ENCODE measurements around the gene ACTL6B.

- TF ChIP-seq SP1 (IDR thresholded peaks at IDR 0.05), result no peak
- no peak for TF ChIP-seq TAF1 (conservative IDR thresholded peaks at IDR 0.05)
- TF ChIP-seq, protein P1, sequence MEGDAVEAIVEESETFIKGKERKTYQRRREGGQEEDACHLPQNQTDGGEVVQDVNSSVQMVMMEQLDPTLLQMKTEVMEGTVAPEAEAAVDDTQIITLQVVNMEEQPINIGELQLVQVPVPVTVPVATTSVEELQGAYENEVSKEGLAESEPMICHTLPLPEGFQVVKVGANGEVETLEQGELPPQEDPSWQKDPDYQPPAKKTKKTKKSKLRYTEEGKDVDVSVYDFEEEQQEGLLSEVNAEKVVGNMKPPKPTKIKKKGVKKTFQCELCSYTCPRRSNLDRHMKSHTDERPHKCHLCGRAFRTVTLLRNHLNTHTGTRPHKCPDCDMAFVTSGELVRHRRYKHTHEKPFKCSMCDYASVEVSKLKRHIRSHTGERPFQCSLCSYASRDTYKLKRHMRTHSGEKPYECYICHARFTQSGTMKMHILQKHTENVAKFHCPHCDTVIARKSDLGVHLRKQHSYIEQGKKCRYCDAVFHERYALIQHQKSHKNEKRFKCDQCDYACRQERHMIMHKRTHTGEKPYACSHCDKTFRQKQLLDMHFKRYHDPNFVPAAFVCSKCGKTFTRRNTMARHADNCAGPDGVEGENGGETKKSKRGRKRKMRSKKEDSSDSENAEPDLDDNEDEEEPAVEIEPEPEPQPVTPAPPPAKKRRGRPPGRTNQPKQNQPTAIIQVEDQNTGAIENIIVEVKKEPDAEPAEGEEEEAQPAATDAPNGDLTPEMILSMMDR (IDR thresholded peaks at IDR 0.05; ENCODE audit: low read depth, low read length, missing input control), result no peak
- TF ChIP-seq, protein P2, sequence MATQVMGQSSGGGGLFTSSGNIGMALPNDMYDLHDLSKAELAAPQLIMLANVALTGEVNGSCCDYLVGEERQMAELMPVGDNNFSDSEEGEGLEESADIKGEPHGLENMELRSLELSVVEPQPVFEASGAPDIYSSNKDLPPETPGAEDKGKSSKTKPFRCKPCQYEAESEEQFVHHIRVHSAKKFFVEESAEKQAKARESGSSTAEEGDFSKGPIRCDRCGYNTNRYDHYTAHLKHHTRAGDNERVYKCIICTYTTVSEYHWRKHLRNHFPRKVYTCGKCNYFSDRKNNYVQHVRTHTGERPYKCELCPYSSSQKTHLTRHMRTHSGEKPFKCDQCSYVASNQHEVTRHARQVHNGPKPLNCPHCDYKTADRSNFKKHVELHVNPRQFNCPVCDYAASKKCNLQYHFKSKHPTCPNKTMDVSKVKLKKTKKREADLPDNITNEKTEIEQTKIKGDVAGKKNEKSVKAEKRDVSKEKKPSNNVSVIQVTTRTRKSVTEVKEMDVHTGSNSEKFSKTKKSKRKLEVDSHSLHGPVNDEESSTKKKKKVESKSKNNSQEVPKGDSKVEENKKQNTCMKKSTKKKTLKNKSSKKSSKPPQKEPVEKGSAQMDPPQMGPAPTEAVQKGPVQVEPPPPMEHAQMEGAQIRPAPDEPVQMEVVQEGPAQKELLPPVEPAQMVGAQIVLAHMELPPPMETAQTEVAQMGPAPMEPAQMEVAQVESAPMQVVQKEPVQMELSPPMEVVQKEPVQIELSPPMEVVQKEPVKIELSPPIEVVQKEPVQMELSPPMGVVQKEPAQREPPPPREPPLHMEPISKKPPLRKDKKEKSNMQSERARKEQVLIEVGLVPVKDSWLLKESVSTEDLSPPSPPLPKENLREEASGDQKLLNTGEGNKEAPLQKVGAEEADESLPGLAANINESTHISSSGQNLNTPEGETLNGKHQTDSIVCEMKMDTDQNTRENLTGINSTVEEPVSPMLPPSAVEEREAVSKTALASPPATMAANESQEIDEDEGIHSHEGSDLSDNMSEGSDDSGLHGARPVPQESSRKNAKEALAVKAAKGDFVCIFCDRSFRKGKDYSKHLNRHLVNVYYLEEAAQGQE (IDR thresholded peaks at IDR 0.05), result peak; percentile 77
- peak in 1 of 2 donors; percentile 25 for TF ChIP-seq EGR1 (IDR thresholded peaks at IDR 0.05; ENCODE audit: low read depth in 2 of 2)
- TF ChIP-seq ATF3 (IDR thresholded peaks at IDR 0.05), result no peak
- TF ChIP-seq YY1 (IDR thresholded peaks at IDR 0.05), result no peak
- no peak for TF ChIP-seq JUND (IDR thresholded peaks at IDR 0.05)
- TF ChIP-seq, protein P3, sequence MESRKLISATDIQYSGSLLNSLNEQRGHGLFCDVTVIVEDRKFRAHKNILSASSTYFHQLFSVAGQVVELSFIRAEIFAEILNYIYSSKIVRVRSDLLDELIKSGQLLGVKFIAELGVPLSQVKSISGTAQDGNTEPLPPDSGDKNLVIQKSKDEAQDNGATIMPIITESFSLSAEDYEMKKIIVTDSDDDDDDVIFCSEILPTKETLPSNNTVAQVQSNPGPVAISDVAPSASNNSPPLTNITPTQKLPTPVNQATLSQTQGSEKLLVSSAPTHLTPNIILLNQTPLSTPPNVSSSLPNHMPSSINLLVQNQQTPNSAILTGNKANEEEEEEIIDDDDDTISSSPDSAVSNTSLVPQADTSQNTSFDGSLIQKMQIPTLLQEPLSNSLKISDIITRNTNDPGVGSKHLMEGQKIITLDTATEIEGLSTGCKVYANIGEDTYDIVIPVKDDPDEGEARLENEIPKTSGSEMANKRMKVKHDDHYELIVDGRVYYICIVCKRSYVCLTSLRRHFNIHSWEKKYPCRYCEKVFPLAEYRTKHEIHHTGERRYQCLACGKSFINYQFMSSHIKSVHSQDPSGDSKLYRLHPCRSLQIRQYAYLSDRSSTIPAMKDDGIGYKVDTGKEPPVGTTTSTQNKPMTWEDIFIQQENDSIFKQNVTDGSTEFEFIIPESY (IDR thresholded peaks at IDR 0.05), result no peak
- no peak for TF ChIP-seq GABPA (IDR thresholded peaks at IDR 0.05 in 1 of 2, conservative IDR thresholded peaks at IDR 0.05 in 1 of 2)
- no peak for TF ChIP-seq RAD21 (IDR thresholded peaks at IDR 0.05)
- no peak for TF ChIP-seq NR2F2 (IDR thresholded peaks at IDR 0.05)
- TF ChIP-seq, protein P4, sequence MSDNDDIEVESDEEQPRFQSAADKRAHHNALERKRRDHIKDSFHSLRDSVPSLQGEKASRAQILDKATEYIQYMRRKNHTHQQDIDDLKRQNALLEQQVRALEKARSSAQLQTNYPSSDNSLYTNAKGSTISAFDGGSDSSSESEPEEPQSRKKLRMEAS (IDR thresholded peaks at IDR 0.05), result no peak
These were observed 13.7 kb downstream of the ACTL6B start for GRCh38 chr7:100642534-100642907.

All from liver (tissue), 3 donors.